Brain microvascular endothelial cell (primary cell): ENCODE measurements around the gene SLC39A6.

Source experiments
- DNase-seq: peaks from one replicate; pipeline ENCODE4 v3.0.0-alpha.2; 2020
- H3K27ac ChIP-seq: fragments of 250-450 bp; sonication (Bioruptor Pico); 2 replicates; pipeline ENCODE4 v1.5.1; 2020; ENCODE audit warnings: mild to moderate bottlenecking, moderate library complexity
- H3K27me3 ChIP-seq: fragments of 250-450 bp; sonication (Bioruptor Pico); replicated peaks from 2 replicates; pipeline ENCODE4 v1.5.1; 2020; ENCODE audit warnings: mild to moderate bottlenecking
- H3K36me3 ChIP-seq: fragments of 250-450 bp; sonication (Bioruptor Pico); replicated peaks from 2 replicates; pipeline ENCODE4 v1.5.1; 2020; ENCODE audit warnings: mild to moderate bottlenecking
- H3K4me3 ChIP-seq: 2 replicates; pipeline ENCODE4 v1.5.1; 2011; ENCODE audit warnings: low read depth, mild to moderate bottlenecking, control low read depth, low read length, moderate library complexity
- CTCF ChIP-seq: IDR thresholded peaks from 2 replicates; pipeline ENCODE4 v1.5.1; 2011; ENCODE audit warnings: low read depth, mild to moderate bottlenecking, moderate library complexity, low read length, control low read depth, inconsistent platforms; ENCODE audit errors: missing control alignments
- in situ Hi-C: cut with HindIII; loops from 2 replicates; pipeline ENCODE4 v1.10.0; 2017; ENCODE audit warnings: low sequenced_read_pairs, low pct_ligation_motif_present

SLC39A6 gene

GRCh38 chr18:36064027-36064808, 64.9 kb downstream of the SLC39A6 start:
- H3K4me3 ChIP-seq: no peak overlapping the region
- no peak for DNase-seq
- no peaks in the 10 kb centered on the region for H3K27me3 ChIP-seq
- no peaks in the 10 kb centered on the region for H3K36me3 ChIP-seq
- no peak overlapping the region for H3K27ac ChIP-seq
- TF ChIP-seq CTCF: no peak
- in situ Hi-C loops: no loop called here

- no peak for DNase-seq
- Histone ChIP-seq H3K27ac (no peak overlapping the region), H3K36me3 (no peaks in the 10 kb centered on the region), H3K4me3 (no peak overlapping the region), H3K27me3 (no peaks in the 10 kb centered on the region)
- no peak for TF ChIP-seq CTCF
- in situ Hi-C loops: no loop called here
Observed at GRCh38 chr18:36058674-36059073, 70.5 kb downstream of the SLC39A6 start.
